ENCODE measurements around the gene MFF.

DNA sequence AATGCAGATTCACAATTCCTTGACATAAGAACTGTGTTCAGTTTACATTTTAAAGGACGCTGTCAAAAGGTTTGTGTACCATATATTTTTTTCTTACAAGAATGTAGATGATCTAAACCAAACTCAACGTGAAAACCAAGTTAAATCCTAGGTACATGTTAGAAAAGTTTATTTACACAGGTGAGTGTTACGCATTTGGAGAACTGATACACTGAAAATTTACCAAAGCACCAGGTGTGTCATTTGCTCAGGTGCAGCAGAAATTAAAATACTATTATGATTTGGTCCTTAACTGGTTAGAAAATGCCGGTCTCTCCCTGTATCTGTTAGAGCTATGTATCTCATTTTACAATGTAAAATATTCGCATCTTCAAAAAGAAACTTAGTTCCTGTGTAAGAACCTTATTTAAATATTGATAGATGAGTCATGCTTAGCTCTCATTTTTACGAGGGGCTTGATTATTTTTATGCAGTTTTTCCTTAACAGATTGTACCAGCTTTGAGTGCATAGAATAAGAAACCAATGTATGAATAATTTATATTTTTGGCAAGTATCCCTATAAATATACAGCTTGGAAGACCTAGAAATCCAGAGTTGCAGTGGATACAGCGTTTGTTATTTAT, 25.1 kb downstream of the MFF start:
- TF ChIP-seq, protein P1, sequence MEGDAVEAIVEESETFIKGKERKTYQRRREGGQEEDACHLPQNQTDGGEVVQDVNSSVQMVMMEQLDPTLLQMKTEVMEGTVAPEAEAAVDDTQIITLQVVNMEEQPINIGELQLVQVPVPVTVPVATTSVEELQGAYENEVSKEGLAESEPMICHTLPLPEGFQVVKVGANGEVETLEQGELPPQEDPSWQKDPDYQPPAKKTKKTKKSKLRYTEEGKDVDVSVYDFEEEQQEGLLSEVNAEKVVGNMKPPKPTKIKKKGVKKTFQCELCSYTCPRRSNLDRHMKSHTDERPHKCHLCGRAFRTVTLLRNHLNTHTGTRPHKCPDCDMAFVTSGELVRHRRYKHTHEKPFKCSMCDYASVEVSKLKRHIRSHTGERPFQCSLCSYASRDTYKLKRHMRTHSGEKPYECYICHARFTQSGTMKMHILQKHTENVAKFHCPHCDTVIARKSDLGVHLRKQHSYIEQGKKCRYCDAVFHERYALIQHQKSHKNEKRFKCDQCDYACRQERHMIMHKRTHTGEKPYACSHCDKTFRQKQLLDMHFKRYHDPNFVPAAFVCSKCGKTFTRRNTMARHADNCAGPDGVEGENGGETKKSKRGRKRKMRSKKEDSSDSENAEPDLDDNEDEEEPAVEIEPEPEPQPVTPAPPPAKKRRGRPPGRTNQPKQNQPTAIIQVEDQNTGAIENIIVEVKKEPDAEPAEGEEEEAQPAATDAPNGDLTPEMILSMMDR (IDR thresholded peaks at IDR 0.05 in 4 of 5, conservative IDR thresholded peaks at IDR 0.05 in 1 of 5) = no peak
- TF ChIP-seq POLR2A (IDR thresholded peaks at IDR 0.05) = no peak

Data from gastrocnemius medialis (tissue), 4 donors.